Gastrocnemius medialis (tissue), 4 donors: ENCODE results near the gene CITED1.

Experiments
- CTCF ChIP-seq, 5 experiments: fragments of 450-650 bp in 3 of 5; fragments of 200-600 bp in 2 of 5; sonication (generic) in 2 of 5; IDR thresholded peaks in 4 of 5; conservative IDR thresholded peaks in 1 of 5; 1 replicate in 4 of 5; 2 replicates in 1 of 5; pipeline ENCODE4 v1.5.1; 2016 to 2019; ENCODE audit warnings: antibody characterized with exemption in 5 of 5, mild to moderate bottlenecking in 3 of 5, moderate library complexity in 3 of 5
- POLR2A ChIP-seq, 2 donors: fragments of 450-650 bp; IDR thresholded peaks; one replicate each; pipeline ENCODE4 v1.6.1; 2017; ENCODE audit warnings: antibody characterized with exemption in 2 of 2, mild to moderate bottlenecking in 2 of 2, moderate library complexity in 2 of 2

GRCh38 chrX:72269671-72270251 lies 36.0 kb downstream of the CITED1 start:
- TF ChIP-seq CTCF (IDR thresholded peaks at IDR 0.05 in 4 of 5, conservative IDR thresholded peaks at IDR 0.05 in 1 of 5) (no peak), POLR2A (IDR thresholded peaks at IDR 0.05) (no peak)
